B cell (primary cell): ENCODE data around the gene EPB41L5. TPM values are rescaled to one million over a fixed set of nuclear protein-coding genes. Genes with fewer than 3 reads are reported as not detected.

Experiments
- ATAC-seq: fragments of 200-7000 bp; cut with Tn5 transposase; one replicate; pipeline ENCODE4 v1.10.0; 2021; ENCODE audit warnings: low read depth, mild to moderate bottlenecking, moderate number of reproducible peaks, moderate library complexity
- CTCF ChIA-PET: fragments of 350-600 bp; sonication (Branson Sonifier 250); formaldehyde crosslinking; loops from one replicate; lab custom pipeline; 2021; ENCODE audit warnings: antibody characterized with exemption, inconsistent platforms; lab: Charles Lee
- POLR2A ChIA-PET: fragments of 350-600 bp; sonication (Branson Sonifier 250); formaldehyde crosslinking; loops from one replicate; lab custom pipeline; 2021; ENCODE audit warnings: antibody characterized with exemption; lab: Charles Lee
- DNase-seq: peaks from one replicate; pipeline ENCODE4 v3.0.0; 2013
- H2AFZ ChIP-seq: 2 replicates; pipeline ENCODE4 v1.6.1; 2012; ENCODE audit warnings: mild to moderate bottlenecking, low read depth, low read length; ENCODE audit not compliant: insufficient read depth, poor library complexity, severe bottlenecking
- H3K27ac ChIP-seq, 2 donors: 1 replicate in 1 of 2; 2 replicates in 1 of 2; pipeline ENCODE4 v1.5.1; 2012 to 2013; ENCODE audit warnings: low read length in 2 of 2, mild to moderate bottlenecking in 2 of 2, moderate library complexity in 1 of 2
- H3K27me3 ChIP-seq, 4 experiments: fragments of 200-600 bp in 1 of 4; sonication (generic) in 1 of 4; replicated peaks in 1 of 4; 1 replicate in 2 of 4; 2 replicates in 2 of 4; pipeline versions ENCODE4 v1.6.1 to v1.7.0; 2013 to 2016; ENCODE audit warnings: low read length in 3 of 4, mild to moderate bottlenecking in 2 of 4, mixed read lengths in 1 of 4, moderate library complexity in 1 of 4; ENCODE audit not compliant: insufficient read depth in 4 of 4, control insufficient read depth in 3 of 4; ENCODE audit errors: control extremely low read depth in 1 of 4
- H3K36me3 ChIP-seq, 2 experiments: replicated peaks in 1 of 2; 1 replicate in 1 of 2; 2 replicates in 1 of 2; pipeline versions ENCODE4 v1.6.1 to v1.7.1; 2013; ENCODE audit warnings: low read length in 1 of 2; ENCODE audit not compliant: insufficient read depth in 2 of 2, control insufficient read depth in 1 of 2; ENCODE audit errors: control extremely low read depth in 1 of 2, extremely low read depth in 1 of 2
- H3K4me1 ChIP-seq, 2 donors: fragments of 200-600 bp in 1 of 2; sonication (generic) in 1 of 2; 1 replicate in 1 of 2; 2 replicates in 1 of 2; pipeline versions ENCODE4 v1.5.1 to v1.6.1; 2013 to 2017; ENCODE audit warnings: low read length in 2 of 2; ENCODE audit not compliant: control insufficient read depth in 2 of 2, insufficient read depth in 2 of 2
- H3K4me2 ChIP-seq: replicated peaks from 2 replicates; pipeline ENCODE3; 2012; ENCODE audit warnings: mild to moderate bottlenecking, low read depth, low read length; ENCODE audit not compliant: poor library complexity, severe bottlenecking
- H3K4me3 ChIP-seq, 5 experiments: fragments of 200-600 bp in 1 of 5; sonication (generic) in 1 of 5; 1 replicate in 3 of 5; 2 replicates in 2 of 5; pipeline versions ENCODE4 v1.5.1 to v1.7.0; 2011 to 2016; ENCODE audit warnings: low read length in 4 of 5, mild to moderate bottlenecking in 4 of 5, low read depth in 2 of 5, control low read depth in 1 of 5, moderate library complexity in 1 of 5; ENCODE audit not compliant: insufficient read depth in 1 of 5; ENCODE audit errors: control extremely low read depth in 1 of 5, extremely low read depth in 1 of 5
- H3K79me2 ChIP-seq: fragments of 200-600 bp; sonication (generic); one replicate; pipeline ENCODE4 v1.6.0; 2016; ENCODE audit warnings: low read length; ENCODE audit not compliant: control insufficient read depth, insufficient read depth
- H3K9ac ChIP-seq: fragments of 200-600 bp; sonication (generic); 2 replicates; pipeline ENCODE4 v1.6.1; 2017; ENCODE audit warnings: mild to moderate bottlenecking, low read length, moderate library complexity
- H3K9me3 ChIP-seq, 3 donors: one replicate each; pipeline versions ENCODE4 v1.6.1 to v1.7.1; 2013; ENCODE audit warnings: low read length in 2 of 3; ENCODE audit not compliant: control insufficient read depth in 2 of 3, insufficient read depth in 1 of 3; ENCODE audit errors: control extremely low read depth in 1 of 3
- H4K20me1 ChIP-seq: 2 replicates; pipeline ENCODE4 v1.6.0; 2012; ENCODE audit warnings: mild to moderate bottlenecking, low read length; ENCODE audit not compliant: insufficient read depth, control insufficient read depth, poor library complexity, severe bottlenecking
- H3K27ac Mint-ChIP-seq: one replicate; pipeline ENCODE4 v1.8.0; 2021; ENCODE audit warnings: mixed read lengths
- H3K27me3 Mint-ChIP-seq: one replicate; pipeline ENCODE4 v1.8.0; 2021; ENCODE audit warnings: mixed read lengths
- H3K4me1 Mint-ChIP-seq: one replicate; pipeline ENCODE4 v1.8.0; 2021; ENCODE audit warnings: mixed read lengths
- H3K4me3 Mint-ChIP-seq: one replicate; pipeline ENCODE4 v1.8.0; 2021; ENCODE audit warnings: mixed read lengths
- H3K9me3 Mint-ChIP-seq: one replicate; pipeline ENCODE4 v1.8.0; 2022; ENCODE audit warnings: mixed read lengths; ENCODE audit not compliant: insufficient read depth
- EZH2 ChIP-seq: IDR thresholded peaks from 2 replicates; pipeline ENCODE4 v1.6.1; 2012; ENCODE audit warnings: borderline replicate concordance, low read depth, mild to moderate bottlenecking, moderate library complexity, low read length; ENCODE audit not compliant: insufficient read depth, poor library complexity, severe bottlenecking
- WGBS: methylation state at CpG from one replicate; pipeline ENCODE4 v1.1.5; 2013; ENCODE audit warnings: missing lambda C conversion rate; ENCODE audit not compliant: insufficient coverage; 5-methylcytosine and 5-hydroxymethylcytosine counted together
- intact Hi-C: fragments of 100-400 bp; cut with micrococcal nuclease; formaldehyde crosslinking; loops from one replicate; pipeline ENCODE4 v1.10.0; 2022
- polyA plus RNA-seq: library from polyadenylated mRNA; depleted of rRNA; stranded (reverse); fragments of >200 nt; gene quantifications from 2 replicates; pipeline ENCODE4 v1.2.3, GENCODE V29; 2012
- total RNA-seq, 2 donors: library from RNA; stranded (reverse); fragments of 120-200 nt in 1 of 2; gene quantifications; 1 replicate in 1 of 2; 2 replicates in 1 of 2; pipeline versions ENCODE4 v1.2.3 to v1.2.4, GENCODE V29; 2013 to 2022
- TF ChIP-seq, protein P1 (sequence below): fragments of 200-600 bp; IDR thresholded peaks from one replicate; pipeline ENCODE4 v1.8.0; 2022; ENCODE audit warnings: antibody characterized with exemption, mild to moderate bottlenecking

Gene EPB41L5
- total and polyA plus RNA-seq, 2 donors (not counting 1 experiment from before 2014, with no cell fraction given), result 3.9 to 14.0 TPM

DNA sequence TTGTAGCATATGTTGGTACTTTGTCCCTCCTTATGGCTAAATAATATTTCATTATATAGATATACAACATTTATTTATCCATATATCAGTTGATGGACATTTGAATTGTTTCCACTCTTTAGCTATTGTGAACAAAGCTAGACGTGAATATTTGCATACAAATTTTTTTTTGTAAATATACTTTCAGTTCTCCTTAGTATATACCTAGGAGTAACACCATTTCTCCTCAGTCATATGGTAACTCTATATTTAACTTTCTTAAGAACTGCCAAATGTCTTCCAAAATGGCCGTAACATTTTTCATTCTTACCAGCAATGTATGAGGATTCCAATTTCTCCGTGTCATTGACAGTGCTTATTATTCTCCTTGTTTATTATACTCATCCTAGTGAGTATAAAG lies 135.8 kb downstream of the EPB41L5 start:
- WGBS, result no CpG with 5 or more reads among the region's 3 CpGs
- H3K27me3 ChIP-seq, result no peaks in the 10 kb centered on the region
- H3K4me1 ChIP-seq, result no peaks in the 10 kb centered on the region
- no peak overlapping the region for H3K4me3 ChIP-seq
- H3K27me3 Mint-ChIP-seq, result no peaks in the 10 kb centered on the region
- intact Hi-C loops, result no loop called here
- H3K79me2 ChIP-seq, result no peaks in the 10 kb centered on the region
- ATAC-seq, result no peak
- H3K9ac ChIP-seq, result no peak overlapping the region
- no peak overlapping the region for H3K27ac ChIP-seq
- H3K4me1 Mint-ChIP-seq, result peaks cover 5% of the 10 kb centered on the region
- no peaks in the 10 kb centered on the region for H3K36me3 ChIP-seq
- TF ChIP-seq EZH2, result no peak
- TF ChIP-seq, protein P1, sequence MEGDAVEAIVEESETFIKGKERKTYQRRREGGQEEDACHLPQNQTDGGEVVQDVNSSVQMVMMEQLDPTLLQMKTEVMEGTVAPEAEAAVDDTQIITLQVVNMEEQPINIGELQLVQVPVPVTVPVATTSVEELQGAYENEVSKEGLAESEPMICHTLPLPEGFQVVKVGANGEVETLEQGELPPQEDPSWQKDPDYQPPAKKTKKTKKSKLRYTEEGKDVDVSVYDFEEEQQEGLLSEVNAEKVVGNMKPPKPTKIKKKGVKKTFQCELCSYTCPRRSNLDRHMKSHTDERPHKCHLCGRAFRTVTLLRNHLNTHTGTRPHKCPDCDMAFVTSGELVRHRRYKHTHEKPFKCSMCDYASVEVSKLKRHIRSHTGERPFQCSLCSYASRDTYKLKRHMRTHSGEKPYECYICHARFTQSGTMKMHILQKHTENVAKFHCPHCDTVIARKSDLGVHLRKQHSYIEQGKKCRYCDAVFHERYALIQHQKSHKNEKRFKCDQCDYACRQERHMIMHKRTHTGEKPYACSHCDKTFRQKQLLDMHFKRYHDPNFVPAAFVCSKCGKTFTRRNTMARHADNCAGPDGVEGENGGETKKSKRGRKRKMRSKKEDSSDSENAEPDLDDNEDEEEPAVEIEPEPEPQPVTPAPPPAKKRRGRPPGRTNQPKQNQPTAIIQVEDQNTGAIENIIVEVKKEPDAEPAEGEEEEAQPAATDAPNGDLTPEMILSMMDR, result no peak
- H3K9me3 ChIP-seq, result peaks cover 6 to 19% (median 15%) of the 10 kb centered on the region in 3 donors
- CTCF ChIA-PET, result no interaction called here
- no peak overlapping the region for H2AFZ ChIP-seq
- no peak for DNase-seq
- H3K27ac Mint-ChIP-seq, result no peak overlapping the region
- no peak overlapping the region for H3K4me2 ChIP-seq
- POLR2A ChIA-PET, result no interaction called here
- H3K4me3 Mint-ChIP-seq, result no peak overlapping the region
- no peaks in the 10 kb centered on the region for H4K20me1 ChIP-seq
- peaks cover 9% of the 10 kb centered on the region for H3K9me3 Mint-ChIP-seq

DNA sequence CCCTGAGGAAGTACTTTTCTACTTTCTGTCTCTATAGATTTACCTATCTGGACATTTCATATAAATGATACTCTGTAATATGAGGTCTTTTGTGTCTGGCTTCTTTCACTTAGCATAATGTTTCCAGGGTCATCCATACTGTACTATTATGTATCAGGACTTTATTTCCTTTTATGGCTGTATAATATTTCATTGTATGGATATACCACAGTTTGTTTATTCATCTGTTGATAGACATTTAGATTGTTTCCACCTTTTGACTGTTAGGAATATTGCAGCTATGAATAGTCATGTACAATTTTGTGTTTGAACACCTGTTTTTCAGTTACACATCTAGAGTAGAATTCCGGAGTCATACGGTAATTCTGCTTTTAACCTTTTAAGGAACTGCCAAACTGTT lies 136.5 kb downstream of the EPB41L5 start:
- Histone ChIP-seq H2AFZ (no peak overlapping the region), H3K4me1 (no peaks in the 10 kb centered on the region), H3K79me2 (no peaks in the 10 kb centered on the region), H3K36me3 (no peaks in the 10 kb centered on the region), H4K20me1 (no peaks in the 10 kb centered on the region), H3K4me2 (no peak overlapping the region), H3K27ac (no peak overlapping the region), H3K4me3 (no peak overlapping the region), H3K27me3 (no peaks in the 10 kb centered on the region), H3K9me3 (peaks cover 7 to 24% (median 15%) of the 10 kb centered on the region in 3 donors), H3K9ac (no peak overlapping the region)
- TF ChIP-seq, protein P1, result no peak
- TF ChIP-seq EZH2, result no peak
- H3K9me3 Mint-ChIP-seq, result peaks cover 9% of the 10 kb centered on the region
- H3K4me3 Mint-ChIP-seq, result no peak overlapping the region
- H3K27me3 Mint-ChIP-seq, result no peaks in the 10 kb centered on the region
- ATAC-seq (no peak), DNase-seq (no peak)
- H3K27ac Mint-ChIP-seq, result no peak overlapping the region
- peaks cover 5% of the 10 kb centered on the region for H3K4me1 Mint-ChIP-seq
- intact Hi-C loops, result no loop called here
- WGBS, result no CpG with 5 or more reads among the region's 2 CpGs
- POLR2A ChIA-PET, result no interaction called here
- CTCF ChIA-PET, result no interaction called here
